K562 (cell line): Measurements from ENCODE around the gene DLX2. TPM values are rescaled to one million over a fixed set of nuclear protein-coding genes. Genes with fewer than 3 reads are reported as not detected.

Source experiments
- ARID1B ChIP-seq: fragments of 450-650 bp; IDR thresholded peaks from 2 replicates; pipeline ENCODE4 v1.6.1; 2016; ENCODE audit warnings: antibody characterized with exemption, mild to moderate bottlenecking, inconsistent platforms
- GTF2A2 ChIP-seq: IDR thresholded peaks from 2 replicates; pipeline ENCODE4 v1.6.1; 2016; ENCODE audit warnings: mild to moderate bottlenecking, missing genetic modification characterization, missing compliant biosample characterization
- IRF9 ChIP-seq: fragments of 450-650 bp; IDR thresholded peaks from 2 replicates; pipeline ENCODE4 v1.6.1; 2016; ENCODE audit warnings: missing biosample characterization, missing genetic modification characterization
- MECOM ChIP-seq: fragments of 250-450 bp; sonication (Bioruptor Pico); IDR thresholded peaks from 2 replicates; pipeline ENCODE4 v1.8.0; 2022; ENCODE audit warnings: inconsistent platforms
- MGA ChIP-seq: fragments of 450-650 bp; IDR thresholded peaks from 2 replicates; pipeline ENCODE4 v1.6.1; 2016; ENCODE audit warnings: mild to moderate bottlenecking, moderate library complexity
- NCOA6 ChIP-seq: fragments of 450-650 bp; IDR thresholded peaks from 2 replicates; pipeline ENCODE4 v1.6.1; 2017; ENCODE audit warnings: mild to moderate bottlenecking
- NFATC3 ChIP-seq: fragments of 450-650 bp; IDR thresholded peaks from 2 replicates; pipeline ENCODE4 v1.6.1; 2017; ENCODE audit warnings: mild to moderate bottlenecking
- SMARCA4 ChIP-seq: fragments of 450-650 bp; IDR thresholded peaks from 2 replicates; pipeline ENCODE4 v1.6.1; 2016
- SNAPC5 ChIP-seq: fragments of 250-450 bp; sonication (Bioruptor Pico); IDR thresholded peaks from 2 replicates; pipeline ENCODE4 v1.8.0; 2021; ENCODE audit warnings: moderate library complexity, mild to moderate bottlenecking, inconsistent platforms
- SOX6 ChIP-seq: fragments of 450-650 bp; IDR thresholded peaks from 2 replicates; pipeline ENCODE4 v1.6.1; 2014; ENCODE audit warnings: mild to moderate bottlenecking
- TFAM ChIP-seq: fragments of 250-450 bp; sonication (Bioruptor Pico); conservative IDR thresholded peaks from 2 replicates; pipeline ENCODE4 v1.5.0; 2021; ENCODE audit warnings: mild to moderate bottlenecking, moderate library complexity
- THRB ChIP-seq: fragments of 450-650 bp; formaldehyde crosslinking; conservative IDR thresholded peaks from 2 replicates; pipeline ENCODE4 v1.4.0; 2022; ENCODE audit warnings: mild to moderate bottlenecking, missing genetic modification characterization
- ZNF212 ChIP-seq: fragments of 450-650 bp; formaldehyde crosslinking; IDR thresholded peaks from 2 replicates; pipeline ENCODE4 v1.4.0; 2020; ENCODE audit warnings: mild to moderate bottlenecking
- ZNF655 ChIP-seq: fragments of 250-450 bp; sonication (Bioruptor Pico); IDR thresholded peaks from 2 replicates; pipeline ENCODE4 v1.5.0; 2021
- polyA plus RNA-seq, 8 experiments: library from polyadenylated mRNA; depleted of rRNA in 4 of 8; stranded (reverse) in 5 of 8; unstranded in 3 of 8; fragments of >200 nt; fragmentation: Nextera tagmentation in 2 of 8; fragmentation: Illumina TruSeq in 1 of 8; extraction: Ambion mirVana in 2 of 8; extraction: Trizol in 1 of 8; gene quantifications; 2 replicates each; pipeline versions ENCODE4 v1.2.1 to v1.2.3, GENCODE V29; 2011 to 2014; ENCODE audit warnings: inconsistent platforms in 1 of 8, missing spikeins in 1 of 8
- total RNA-seq, 7 experiments: library from RNA; depleted of rRNA in 6 of 7; stranded (reverse); fragments of >200 nt in 6 of 7; fragmentation: Illumina TruSeq in 2 of 7; extraction: Trizol in 2 of 7; gene quantifications; 2 replicates each; pipeline versions ENCODE4 v1.2.1 to v1.2.3, GENCODE V29; 2011 to 2021; ENCODE audit warnings: low replicate concordance in 1 of 7

The DLX2 gene
- total and polyA plus RNA-seq, 9 of the 15 experiments (the other 6 are each of a cell fraction or from before 2014, with no cell fraction given) = 0.14 to 4.3 (median 0.86) TPM

GRCh38 chr2:172085460-172086159 is 17.1 kb downstream of the DLX2 start, which contains the start of gene DLX1 (continued):
- TF ChIP-seq SNAPC5 (CRISPR knock-in tag) = no peak
- peak; percentile 78 for TF ChIP-seq MGA
- TF ChIP-seq NCOA6 = 0 out of 2 replicates have a peak, but pooled peaks have one; percentile 32
- no peak for TF ChIP-seq GTF2A2 (tag)
- no peak for TF ChIP-seq ZNF655 (CRISPR knock-in tag)
- TF ChIP-seq SOX6 = no peak
- TF ChIP-seq ARID1B = 0 out of 2 replicates have a peak, but pooled peaks have one; percentile 21
- TF ChIP-seq ZNF212 (CRISPR knock-in tag) = no peak
- TF ChIP-seq SMARCA4 = peak; percentile 48; the same call in 1 of the 2 replicates
- no peak for TF ChIP-seq IRF9 (tag)
- no peak for TF ChIP-seq MECOM
- TF ChIP-seq NFATC3 = no peak
- peak; percentile 82; the same call in 1 of the 2 replicates for TF ChIP-seq THRB (CRISPR knock-in tag)
- no peak for TF ChIP-seq TFAM (CRISPR knock-in tag)
